GM12878 (cell line): Measurements from ENCODE around the gene GAREM1. TPM values are rescaled to one million over a fixed set of nuclear protein-coding genes. Genes with fewer than 3 reads are reported as not detected.

ENCODE experiments used
- ATAC-seq: fragments of 200-7000 bp; cut with Tn5 transposase; 3 replicates; pipeline ENCODE4 v1.9.1; 2020; ENCODE audit warnings: mild to moderate bottlenecking, moderate library complexity
- BruUV-seq: library from RNA; stranded (reverse); fragments of 400-500 nt; replicated peaks from 2 replicates; lab custom pipeline; 2021; lab: Mats Ljungman, UMichigan
- CTCF ChIA-PET: fragments of 300-600 bp; sonication (Branson Sonifier 250); formaldehyde crosslinking; extraction: SDS; loops from one replicate; lab custom pipeline; 2021; ENCODE audit warnings: inconsistent platforms; lab: Yijun Ruan, JAX
- POLR2A ChIA-PET: fragments of 350-600 bp; formaldehyde crosslinking; extraction: SDS; loops from one replicate; lab custom pipeline; 2021; ENCODE audit warnings: inconsistent platforms; lab: Charles Lee
- RAD21 ChIA-PET: fragments of 300-600 bp; sonication (Branson Sonifier 250); formaldehyde crosslinking; loops from one replicate; lab custom pipeline; 2023; ENCODE audit warnings: antibody characterized with exemption; ENCODE audit not compliant: unreplicated experiment; lab: Charles Lee
- SMC1A ChIA-PET: fragments of 300-600 bp; sonication (Branson Sonifier 250); formaldehyde crosslinking; loops from one replicate; lab custom pipeline; 2023; ENCODE audit not compliant: unreplicated experiment, uncharacterized antibody; lab: Charles Lee
- DNase-seq: peaks from one replicate; pipeline ENCODE4 v3.0.0-alpha.2; 2011; ENCODE audit warnings: low read depth, low spot score
- FAIRE-seq: peaks from 3 replicates; lab custom pipeline; 2011; peaks lifted over from hg19 to GRCh38; lab: Jason Lieb, UNC
- H2AFZ ChIP-seq: 2 replicates; pipeline ENCODE4 v1.6.0; 2011; ENCODE audit warnings: low read depth, low read length, control low read depth; ENCODE audit not compliant: control insufficient read depth
- H3K27ac ChIP-seq: 2 replicates; pipeline ENCODE4 v1.5.1; 2011; ENCODE audit warnings: control low read depth; ENCODE audit not compliant: control insufficient read depth, insufficient read depth
- H3K27me3 ChIP-seq, 2 experiments: replicated peaks in 1 of 2; 2 replicates each; pipeline versions ENCODE4 v1.6.0 to v1.6.1; 2011; ENCODE audit warnings: low read length in 1 of 2; ENCODE audit not compliant: control insufficient read depth in 2 of 2, insufficient read depth in 2 of 2
- H3K36me3 ChIP-seq, 2 experiments: 2 replicates each; pipeline ENCODE4 v1.5.1; 2011; ENCODE audit warnings: low read length in 1 of 2; ENCODE audit not compliant: control insufficient read depth in 2 of 2, insufficient read depth in 2 of 2
- H3K4me1 ChIP-seq: 2 replicates; pipeline ENCODE4 v1.6.1; 2011; ENCODE audit warnings: mild to moderate bottlenecking, low read length, moderate library complexity, mixed read lengths; ENCODE audit not compliant: control insufficient read depth, insufficient read depth
- H3K4me2 ChIP-seq: 2 replicates; pipeline ENCODE4 v1.6.0; 2011; ENCODE audit warnings: control low read depth; ENCODE audit not compliant: control insufficient read depth, insufficient read depth
- H3K4me3 ChIP-seq: fragments of 200-600 bp; sonication (generic); 2 replicates; pipeline ENCODE4 v1.5.1; 2016
- H3K79me2 ChIP-seq: 2 replicates; pipeline ENCODE4 v1.6.0; 2011; ENCODE audit warnings: low read length; ENCODE audit not compliant: control insufficient read depth, insufficient read depth
- H3K9ac ChIP-seq: 2 replicates; pipeline ENCODE4 v1.8.0; 2011; ENCODE audit warnings: low read length, control low read depth, mixed read lengths; ENCODE audit not compliant: control insufficient read depth, insufficient read depth
- H3K9me3 ChIP-seq: replicated peaks from 3 replicates; pipeline ENCODE4 v1.5.1; 2011; ENCODE audit warnings: mild to moderate bottlenecking, low read length; ENCODE audit not compliant: control insufficient read depth, insufficient read depth
- H4K20me1 ChIP-seq: 2 replicates; pipeline ENCODE4 v1.6.0; 2011; ENCODE audit not compliant: control insufficient read depth, insufficient read depth
- ELK1 ChIP-seq: IDR thresholded peaks from 2 replicates; pipeline ENCODE4 v1.6.1; 2012; ENCODE audit warnings: low read depth, low read length, improper control_type of control experiment
- IKZF2 ChIP-seq, 2 experiments: fragments of 450-650 bp; IDR thresholded peaks; 2 replicates each; pipeline ENCODE4 v1.6.1; 2017; ENCODE audit warnings: mild to moderate bottlenecking in 2 of 2, moderate library complexity in 2 of 2
- MTA2 ChIP-seq: fragments of 450-650 bp; IDR thresholded peaks from 2 replicates; pipeline ENCODE4 v1.6.1; 2016; ENCODE audit warnings: low read depth, mild to moderate bottlenecking, moderate library complexity
- MTA3 ChIP-seq: IDR thresholded peaks from 2 replicates; pipeline ENCODE4 v1.6.1; 2012; ENCODE audit warnings: low read length, inconsistent platforms, borderline replicate concordance
- NFYB ChIP-seq: IDR thresholded peaks from 2 replicates; pipeline ENCODE4 v1.6.1; 2011; ENCODE audit warnings: low read depth, mild to moderate bottlenecking, low read length, improper control_type of control experiment, moderate library complexity; ENCODE audit not compliant: insufficient read depth
- PKNOX1 ChIP-seq: fragments of 450-650 bp; IDR thresholded peaks from 2 replicates; pipeline ENCODE4 v1.6.1; 2016; ENCODE audit warnings: mild to moderate bottlenecking
- RUNX3 ChIP-seq: IDR thresholded peaks from 2 replicates; pipeline ENCODE4 v1.6.1; 2012; ENCODE audit warnings: low read length, inconsistent platforms
- ZNF384 ChIP-seq: IDR thresholded peaks from 2 replicates; pipeline ENCODE4 v1.6.1; 2012; ENCODE audit warnings: low read depth, mild to moderate bottlenecking, low read length, improper control_type of control experiment, borderline replicate concordance
- ZZZ3 ChIP-seq: IDR thresholded peaks from 2 replicates; pipeline ENCODE4 v1.6.1; 2011; ENCODE audit warnings: low read depth; ENCODE audit not compliant: control insufficient read depth, insufficient read length
- WGBS: methylation state at CpG from one replicate; pipeline ENCODE4 v1.1.6; 2016; ENCODE audit warnings: low lambda C conversion rate; ENCODE audit not compliant: insufficient replicate concordance, insufficient coverage; ENCODE audit errors: missing lambda C conversion rate; 5-methylcytosine and 5-hydroxymethylcytosine counted together
- in situ Hi-C: fragments of 300-500 bp; cut with MboI; formaldehyde crosslinking; loops from 9 replicates; pipeline ENCODE4 v1.14.3; 2018; ENCODE audit warnings: mixed read lengths
- intact Hi-C: fragments of 100-400 bp; cut with micrococcal nuclease; formaldehyde crosslinking; loops from one replicate; pipeline ENCODE4 v1.14.2; 2022; ENCODE audit not compliant: unreplicated experiment
- polyA plus RNA-seq, 11 experiments: library from polyadenylated mRNA; depleted of rRNA in 4 of 11; unstranded in 6 of 11; stranded (reverse) in 5 of 11; fragments of >200 nt; fragmentation: Nextera tagmentation in 4 of 11; fragmentation: Illumina TruSeq in 1 of 11; extraction: Ambion mirVana in 4 of 11; extraction: Trizol in 1 of 11; gene quantifications; 1 replicate in 1 of 11; 2 replicates in 10 of 11; pipeline versions ENCODE4 v1.2.1 to v1.2.3, GENCODE V29; 2011 to 2016; ENCODE audit warnings: inconsistent platforms in 2 of 11, missing spikeins in 2 of 11, low read depth in 1 of 11
- total RNA-seq, 4 experiments: library from RNA; depleted of rRNA in 3 of 4; stranded (reverse); fragments of >200 nt in 3 of 4; fragmentation: Illumina TruSeq in 1 of 4; extraction: Trizol in 1 of 4; gene quantifications; 2 replicates each; pipeline versions ENCODE4 v1.2.1 to v1.2.3, GENCODE V29; 2013 to 2021
- TF ChIP-seq, protein P1 (sequence below): IDR thresholded peaks from 2 replicates; pipeline ENCODE4 v1.6.1; 2012; ENCODE audit warnings: low read depth, low read length, improper control_type of control experiment
- TF ChIP-seq, protein P2 (sequence below), 3 experiments: IDR thresholded peaks in 2 of 3; conservative IDR thresholded peaks in 1 of 3; 2 replicates each; pipeline ENCODE4 v1.5.1; 2011; ENCODE audit warnings: low read depth in 3 of 3, low read length in 3 of 3, mild to moderate bottlenecking in 3 of 3, control low read depth in 2 of 3, moderate library complexity in 2 of 3, inconsistent platforms in 1 of 3, mixed read lengths in 1 of 3; ENCODE audit not compliant: control insufficient read depth in 2 of 3, insufficient read depth in 1 of 3; ENCODE audit errors: extremely low read depth in 1 of 3
- TF ChIP-seq, protein P3 (sequence below): fragments of 450-650 bp; IDR thresholded peaks from 2 replicates; pipeline ENCODE4 v1.6.1; 2017; ENCODE audit warnings: antibody characterized with exemption, mild to moderate bottlenecking, moderate library complexity

The GAREM1 gene
- total and polyA plus RNA-seq, 10 of the 15 experiments (the other 5 are each of a cell fraction or from before 2014, with no cell fraction given), result 0.05 to 0.29 (median 0.05) TPM; not detected in 7

DNA sequence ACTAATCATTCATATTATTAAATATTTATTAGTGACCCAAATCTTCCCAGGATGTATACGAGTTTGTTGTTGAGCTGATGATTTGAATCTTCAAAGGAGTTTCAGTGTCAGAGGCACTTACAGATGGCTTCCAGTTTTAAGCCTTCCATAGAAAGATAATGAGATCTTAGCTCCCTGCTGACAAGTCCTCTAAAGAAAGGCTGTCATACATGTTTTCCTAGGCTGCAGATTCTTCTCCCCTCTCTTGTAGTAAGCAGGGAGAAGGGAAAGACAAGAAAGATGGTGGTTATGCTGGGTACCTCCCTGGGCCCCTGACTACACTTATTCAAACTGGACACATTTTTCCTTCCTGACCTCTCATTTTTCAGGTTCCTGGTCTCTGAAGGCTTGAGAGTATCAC, 8.1 kb upstream of the GAREM1 start (continued):
- TF ChIP-seq, protein P1, sequence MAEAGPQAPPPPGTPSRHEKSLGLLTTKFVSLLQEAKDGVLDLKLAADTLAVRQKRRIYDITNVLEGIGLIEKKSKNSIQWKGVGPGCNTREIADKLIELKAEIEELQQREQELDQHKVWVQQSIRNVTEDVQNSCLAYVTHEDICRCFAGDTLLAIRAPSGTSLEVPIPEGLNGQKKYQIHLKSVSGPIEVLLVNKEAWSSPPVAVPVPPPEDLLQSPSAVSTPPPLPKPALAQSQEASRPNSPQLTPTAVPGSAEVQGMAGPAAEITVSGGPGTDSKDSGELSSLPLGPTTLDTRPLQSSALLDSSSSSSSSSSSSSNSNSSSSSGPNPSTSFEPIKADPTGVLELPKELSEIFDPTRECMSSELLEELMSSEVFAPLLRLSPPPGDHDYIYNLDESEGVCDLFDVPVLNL, result no peak
- TF ChIP-seq ELK1 (no peak), IKZF2 (IDR thresholded peaks at IDR 0.05) (no peak), RUNX3 (no peak), PKNOX1 (no peak), MTA2 (no peak)
- TF ChIP-seq, protein P2, sequence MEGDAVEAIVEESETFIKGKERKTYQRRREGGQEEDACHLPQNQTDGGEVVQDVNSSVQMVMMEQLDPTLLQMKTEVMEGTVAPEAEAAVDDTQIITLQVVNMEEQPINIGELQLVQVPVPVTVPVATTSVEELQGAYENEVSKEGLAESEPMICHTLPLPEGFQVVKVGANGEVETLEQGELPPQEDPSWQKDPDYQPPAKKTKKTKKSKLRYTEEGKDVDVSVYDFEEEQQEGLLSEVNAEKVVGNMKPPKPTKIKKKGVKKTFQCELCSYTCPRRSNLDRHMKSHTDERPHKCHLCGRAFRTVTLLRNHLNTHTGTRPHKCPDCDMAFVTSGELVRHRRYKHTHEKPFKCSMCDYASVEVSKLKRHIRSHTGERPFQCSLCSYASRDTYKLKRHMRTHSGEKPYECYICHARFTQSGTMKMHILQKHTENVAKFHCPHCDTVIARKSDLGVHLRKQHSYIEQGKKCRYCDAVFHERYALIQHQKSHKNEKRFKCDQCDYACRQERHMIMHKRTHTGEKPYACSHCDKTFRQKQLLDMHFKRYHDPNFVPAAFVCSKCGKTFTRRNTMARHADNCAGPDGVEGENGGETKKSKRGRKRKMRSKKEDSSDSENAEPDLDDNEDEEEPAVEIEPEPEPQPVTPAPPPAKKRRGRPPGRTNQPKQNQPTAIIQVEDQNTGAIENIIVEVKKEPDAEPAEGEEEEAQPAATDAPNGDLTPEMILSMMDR (IDR thresholded peaks at IDR 0.05 in 2 of 3, conservative IDR thresholded peaks at IDR 0.05 in 1 of 3; ENCODE audit: control insufficient read depth in 2 of 3, extremely low read depth in 1 of 3, insufficient read depth in 1 of 3, low read depth in 3 of 3, low read length in 3 of 3), result no peak

DNA sequence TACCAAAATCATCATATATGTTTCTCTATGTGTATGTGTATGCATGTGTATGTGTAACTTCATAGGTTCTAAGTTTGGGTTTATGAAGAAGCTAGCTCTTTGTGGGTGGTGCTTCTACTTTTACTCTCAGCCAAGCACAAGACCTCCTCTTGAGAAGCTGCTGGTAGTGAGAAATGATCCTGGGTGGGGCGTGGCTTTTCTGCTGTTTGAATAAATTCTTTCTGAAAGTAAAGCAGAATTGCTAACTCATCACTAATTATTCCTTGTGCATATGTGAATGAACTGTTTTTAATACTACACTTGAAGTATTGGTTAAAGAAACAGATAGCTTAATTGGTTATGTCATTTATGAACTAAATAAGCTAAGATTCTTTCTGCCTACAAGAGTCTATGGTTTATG, 7.6 kb upstream of the GAREM1 start:
- ChIA-PET POLR2A (no interaction called here), SMC1A (no interaction called here)
- DNase-seq, result no peak
- FAIRE-seq, result no peak
- H3K36me3 ChIP-seq, result no peaks in the 10 kb centered on the region
- H2AFZ ChIP-seq, result no peak overlapping the region
- intact Hi-C loops, result loop anchor here (10.0 kb wide), 1 partner anchor 204 kb away; no protein-coding TSS in a partner anchor
- H3K9me3 ChIP-seq, result no peaks in the 10 kb centered on the region
- no peak overlapping the region for H3K4me3 ChIP-seq
- no peaks in the 10 kb centered on the region for H3K27me3 ChIP-seq
- TF ChIP-seq MTA3, result no peak
- TF ChIP-seq NFYB, result no peak
- no peak for TF ChIP-seq ZNF384
- TF ChIP-seq, protein P3, sequence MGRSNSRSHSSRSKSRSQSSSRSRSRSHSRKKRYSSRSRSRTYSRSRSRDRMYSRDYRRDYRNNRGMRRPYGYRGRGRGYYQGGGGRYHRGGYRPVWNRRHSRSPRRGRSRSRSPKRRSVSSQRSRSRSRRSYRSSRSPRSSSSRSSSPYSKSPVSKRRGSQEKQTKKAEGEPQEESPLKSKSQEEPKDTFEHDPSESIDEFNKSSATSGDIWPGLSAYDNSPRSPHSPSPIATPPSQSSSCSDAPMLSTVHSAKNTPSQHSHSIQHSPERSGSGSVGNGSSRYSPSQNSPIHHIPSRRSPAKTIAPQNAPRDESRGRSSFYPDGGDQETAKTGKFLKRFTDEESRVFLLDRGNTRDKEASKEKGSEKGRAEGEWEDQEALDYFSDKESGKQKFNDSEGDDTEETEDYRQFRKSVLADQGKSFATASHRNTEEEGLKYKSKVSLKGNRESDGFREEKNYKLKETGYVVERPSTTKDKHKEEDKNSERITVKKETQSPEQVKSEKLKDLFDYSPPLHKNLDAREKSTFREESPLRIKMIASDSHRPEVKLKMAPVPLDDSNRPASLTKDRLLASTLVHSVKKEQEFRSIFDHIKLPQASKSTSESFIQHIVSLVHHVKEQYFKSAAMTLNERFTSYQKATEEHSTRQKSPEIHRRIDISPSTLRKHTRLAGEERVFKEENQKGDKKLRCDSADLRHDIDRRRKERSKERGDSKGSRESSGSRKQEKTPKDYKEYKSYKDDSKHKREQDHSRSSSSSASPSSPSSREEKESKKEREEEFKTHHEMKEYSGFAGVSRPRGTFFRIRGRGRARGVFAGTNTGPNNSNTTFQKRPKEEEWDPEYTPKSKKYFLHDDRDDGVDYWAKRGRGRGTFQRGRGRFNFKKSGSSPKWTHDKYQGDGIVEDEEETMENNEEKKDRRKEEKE, result no peak
- TF ChIP-seq ZZZ3, result no peak
- TF ChIP-seq, all 136 proteins: peak for 0
- in situ Hi-C loops, result no loop called here
- Histone ChIP-seq H3K4me1 (no peaks in the 10 kb centered on the region), H4K20me1 (no peaks in the 10 kb centered on the region), H3K4me2 (no peak overlapping the region), H3K9ac (no peak overlapping the region), H3K27ac (no peak overlapping the region), H3K79me2 (no peaks in the 10 kb centered on the region)
- CTCF ChIA-PET, result no interaction called here
- WGBS, result 8% methylated on average over 1 of the region's 1 CpG
- BruUV-seq, result no TSS peak
- no peak for ATAC-seq
- RAD21 ChIA-PET, result no interaction called here
